Measurements from ENCODE around the gene IGSF6.
"Not testable (repeated sequence)": the region's sequence is repeated elsewhere in the genome, so short reads cannot be mapped to it uniquely, and the experiment has no call there.

The IGSF6 gene

GRCh38 chr16:21610006-21610544 lies 42.3 kb downstream of the IGSF6 start:
- no peak for DNase-seq (ENCODE audit: extremely low read depth, low read depth)
- TF ChIP-seq, protein P1, sequence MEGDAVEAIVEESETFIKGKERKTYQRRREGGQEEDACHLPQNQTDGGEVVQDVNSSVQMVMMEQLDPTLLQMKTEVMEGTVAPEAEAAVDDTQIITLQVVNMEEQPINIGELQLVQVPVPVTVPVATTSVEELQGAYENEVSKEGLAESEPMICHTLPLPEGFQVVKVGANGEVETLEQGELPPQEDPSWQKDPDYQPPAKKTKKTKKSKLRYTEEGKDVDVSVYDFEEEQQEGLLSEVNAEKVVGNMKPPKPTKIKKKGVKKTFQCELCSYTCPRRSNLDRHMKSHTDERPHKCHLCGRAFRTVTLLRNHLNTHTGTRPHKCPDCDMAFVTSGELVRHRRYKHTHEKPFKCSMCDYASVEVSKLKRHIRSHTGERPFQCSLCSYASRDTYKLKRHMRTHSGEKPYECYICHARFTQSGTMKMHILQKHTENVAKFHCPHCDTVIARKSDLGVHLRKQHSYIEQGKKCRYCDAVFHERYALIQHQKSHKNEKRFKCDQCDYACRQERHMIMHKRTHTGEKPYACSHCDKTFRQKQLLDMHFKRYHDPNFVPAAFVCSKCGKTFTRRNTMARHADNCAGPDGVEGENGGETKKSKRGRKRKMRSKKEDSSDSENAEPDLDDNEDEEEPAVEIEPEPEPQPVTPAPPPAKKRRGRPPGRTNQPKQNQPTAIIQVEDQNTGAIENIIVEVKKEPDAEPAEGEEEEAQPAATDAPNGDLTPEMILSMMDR (IDR thresholded peaks at IDR 0.05; ENCODE audit: low read depth, low read length, missing control alignments), result no peak
- no peak overlapping the region for H3K4me3 ChIP-seq (replicated peaks; ENCODE audit: low read depth, low read length)

DNA sequence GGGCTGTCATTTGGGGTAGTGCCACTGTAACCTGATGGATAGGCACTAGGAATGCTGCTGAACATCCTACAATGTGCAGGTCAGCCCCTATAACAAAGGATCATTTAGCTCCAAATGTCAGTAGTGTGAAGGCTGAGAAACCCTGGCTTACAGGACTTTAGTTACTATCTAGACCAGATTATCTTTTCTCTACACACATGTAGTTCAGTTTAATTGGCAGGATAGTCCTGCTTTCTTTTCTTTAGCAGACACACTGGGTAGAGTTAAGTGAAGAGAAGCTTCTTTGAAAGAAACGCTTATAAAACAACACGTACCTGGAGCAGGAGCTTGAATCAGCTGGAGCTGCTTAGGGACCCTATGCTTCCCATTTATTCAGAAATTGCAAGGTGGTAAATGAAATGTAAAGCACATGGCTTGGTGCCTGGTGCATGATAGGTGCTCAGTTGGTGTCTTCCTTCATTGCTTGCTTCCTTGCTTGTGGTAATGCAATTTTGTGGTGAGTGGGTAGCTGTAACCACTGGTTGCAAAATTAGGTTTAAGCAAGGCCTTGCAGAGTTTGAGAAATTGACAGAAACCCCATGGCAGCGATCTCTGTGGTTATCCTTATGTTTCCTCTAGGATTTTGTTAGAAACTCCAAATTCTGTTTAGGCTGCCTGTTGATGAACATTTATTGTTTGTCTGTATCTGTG lies 43.6 kb downstream of the IGSF6 start:
- no peak for DNase-seq (ENCODE audit: extremely low read depth, low read depth)
- H3K4me3 ChIP-seq (replicated peaks; ENCODE audit: low read depth, low read length), result no peak overlapping the region
- TF ChIP-seq, protein P1 (IDR thresholded peaks at IDR 0.05; ENCODE audit: low read depth, low read length, missing control alignments), result no peak

GRCh38 chr16:21605848-21606247 lies 46.6 kb downstream of the IGSF6 start:
- not testable (repeated sequence) for H3K4me3 ChIP-seq (replicated peaks; ENCODE audit: low read depth, low read length)

GRCh38 chr16:21603928-21604327 lies 48.5 kb downstream of the IGSF6 start:
- no peak overlapping the region for H3K4me3 ChIP-seq (replicated peaks; ENCODE audit: low read depth, low read length)
- TF ChIP-seq, protein P1 (IDR thresholded peaks at IDR 0.05; ENCODE audit: low read depth, low read length, missing control alignments), result no peak
- no peak for DNase-seq (ENCODE audit: extremely low read depth, low read depth)

More at GRCh38 chr16:21605848-21606247, 46.6 kb downstream of the IGSF6 start:
- not testable (repeated sequence) for DNase-seq (ENCODE audit: extremely low read depth, low read depth)

DNA sequence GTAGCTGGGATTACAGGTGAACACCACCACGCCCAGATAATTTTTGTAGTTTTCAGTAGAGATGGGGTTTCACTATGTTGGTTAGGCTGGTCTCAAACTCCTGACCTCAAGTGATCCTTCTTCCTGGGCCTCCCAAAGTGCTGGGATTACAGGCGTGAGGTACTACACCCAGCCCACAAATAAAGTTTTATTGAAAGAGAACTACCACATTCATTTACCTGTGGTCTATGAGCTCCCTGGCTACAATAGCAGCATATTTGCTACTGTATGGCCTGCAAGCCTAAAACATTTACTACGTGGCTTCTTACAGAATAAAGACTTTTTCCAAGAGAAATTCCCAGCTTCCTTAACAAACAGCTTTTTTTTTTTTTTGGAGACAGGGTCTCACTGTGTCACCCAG lies 49.6 kb downstream of the IGSF6 start:
- H3K4me3 ChIP-seq (replicated peaks; ENCODE audit: low read depth, low read length), result no peak overlapping the region
- TF ChIP-seq, protein P1 (IDR thresholded peaks at IDR 0.05; ENCODE audit: low read depth, low read length, missing control alignments), result no peak
- no peak for DNase-seq (ENCODE audit: extremely low read depth, low read depth)

DNA sequence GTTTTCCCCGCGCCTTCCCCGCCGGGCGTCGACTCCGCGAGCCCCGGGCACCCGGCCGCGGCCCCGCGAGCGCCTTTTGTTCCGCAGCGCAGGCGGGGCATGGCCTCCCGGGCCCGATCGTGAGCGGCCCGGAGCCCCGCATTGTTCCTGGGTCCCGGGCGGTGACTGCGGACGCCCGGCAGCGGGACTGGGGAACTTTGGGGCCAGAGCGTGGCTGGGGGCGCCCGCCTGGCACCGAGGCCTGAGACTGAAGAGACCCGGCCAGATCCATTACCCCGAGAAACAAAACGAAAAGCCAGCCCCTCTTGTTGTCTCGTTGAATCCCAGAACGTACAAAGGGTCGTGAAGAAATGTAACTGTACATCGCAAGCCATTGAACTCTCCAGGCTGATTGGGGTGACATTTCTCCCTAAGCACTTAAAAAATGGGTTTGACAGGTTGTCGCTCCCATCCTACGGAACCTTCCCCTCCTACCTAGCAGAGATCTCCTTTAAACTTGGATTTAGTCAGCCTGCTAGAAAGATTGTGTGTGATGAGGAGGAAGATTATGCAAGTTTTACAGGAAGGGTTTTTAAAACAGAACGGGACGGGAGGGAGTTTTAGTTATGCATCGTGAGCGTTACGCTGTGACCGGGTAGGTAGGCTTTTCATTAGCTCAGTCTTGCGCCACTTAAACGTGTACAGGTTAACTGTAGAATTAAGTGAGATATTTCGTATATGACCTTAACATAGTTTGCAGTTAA lies 52.2 kb downstream of the IGSF6 start:
- H3K4me3 ChIP-seq (replicated peaks; ENCODE audit: low read depth, low read length), result peak overlapping the region; percentile 85
- DNase-seq (ENCODE audit: extremely low read depth, low read depth), result no peak
- TF ChIP-seq, protein P1 (IDR thresholded peaks at IDR 0.05; ENCODE audit: low read depth, low read length, missing control alignments), result no peak
